Hepatocyte (in vitro differentiated cells): ENCODE measurements around the gene NRN1L. TPM values are rescaled to one million over a fixed set of nuclear protein-coding genes. Genes with fewer than 3 reads are reported as not detected.
"Not testable (repeated sequence)": the region's sequence is repeated elsewhere in the genome, so short reads cannot be mapped to it uniquely, and the experiment has no call there.

Experiments
- DNase-seq: peaks from one replicate; pipeline ENCODE4 v3.0.0-alpha.2; 2016; ENCODE audit warnings: low spot score
- H2AFZ ChIP-seq: fragments of 200-600 bp; sonication (generic); 2 replicates; pipeline ENCODE4 v1.6.0; 2016; ENCODE audit warnings: antibody characterized with exemption, mild to moderate bottlenecking
- H3K27ac ChIP-seq: fragments of 200-600 bp; sonication (generic); 2 replicates; pipeline ENCODE4 v1.5.1; 2016; ENCODE audit warnings: mild to moderate bottlenecking
- H3K27me3 ChIP-seq: fragments of 200-600 bp; sonication (generic); 2 replicates; pipeline ENCODE4 v1.6.1; 2016
- H3K36me3 ChIP-seq: fragments of 200-600 bp; sonication (generic); replicated peaks from 2 replicates; pipeline ENCODE4 v1.5.1; 2016; ENCODE audit warnings: low read depth; ENCODE audit not compliant: insufficient read depth
- H3K4me1 ChIP-seq: fragments of 200-600 bp; sonication (generic); 2 replicates; pipeline ENCODE4 v1.5.1; 2016; ENCODE audit warnings: mild to moderate bottlenecking, moderate library complexity; ENCODE audit not compliant: insufficient read depth
- H3K4me2 ChIP-seq: fragments of 200-600 bp; sonication (generic); 2 replicates; pipeline ENCODE4 v1.6.0; 2016
- H3K4me3 ChIP-seq: fragments of 200-600 bp; sonication (generic); 2 replicates; pipeline ENCODE4 v1.5.1; 2016; ENCODE audit warnings: mild to moderate bottlenecking
- H3K79me2 ChIP-seq: fragments of 200-600 bp; sonication (generic); 2 replicates; pipeline ENCODE4 v1.6.0; 2017; ENCODE audit warnings: mild to moderate bottlenecking
- H3K9me2 ChIP-seq: fragments of 200-600 bp; sonication (generic); replicated peaks from 2 replicates; pipeline ENCODE4 v1.6.0; 2017; ENCODE audit warnings: mild to moderate bottlenecking; ENCODE audit not compliant: insufficient read depth
- H3K9me3 ChIP-seq: fragments of 200-600 bp; sonication (generic); 2 replicates; pipeline ENCODE4 v1.5.1; 2016; ENCODE audit warnings: low read depth, mild to moderate bottlenecking
- H4K20me1 ChIP-seq: fragments of 200-600 bp; sonication (generic); 2 replicates; pipeline ENCODE4 v1.6.0; 2016; ENCODE audit warnings: mild to moderate bottlenecking; ENCODE audit not compliant: insufficient read depth, poor library complexity, severe bottlenecking
- EZH2 ChIP-seq: fragments of 200-600 bp; sonication (generic); IDR thresholded peaks from 2 replicates; pipeline ENCODE4 v1.6.1; 2016; ENCODE audit warnings: antibody characterized with exemption, mild to moderate bottlenecking, borderline replicate concordance
- EZH2phosphoT487 ChIP-seq: fragments of 200-600 bp; sonication (generic); IDR thresholded peaks from one replicate; pipeline ENCODE4 v1.6.1; 2018; ENCODE audit warnings: antibody characterized with exemption, mild to moderate bottlenecking, low read depth, moderate library complexity; ENCODE audit not compliant: unreplicated experiment, severe bottlenecking
- WGBS: methylation state at CpG from one replicate; pipeline ENCODE4 v1.1.6; 2016; ENCODE audit warnings: low lambda C conversion rate; ENCODE audit errors: missing lambda C conversion rate; 5-methylcytosine and 5-hydroxymethylcytosine counted together
- polyA plus RNA-seq: library from polyadenylated mRNA; unstranded; fragments of >200 nt; fragmentation: Nextera tagmentation; extraction: Ambion mirVana; gene quantifications from 2 replicates; pipeline ENCODE4 v1.2.1, GENCODE V29; 2016
- total RNA-seq: library from RNA; depleted of rRNA; stranded (reverse); fragments of >200 nt; gene quantifications from 2 replicates; pipeline ENCODE4 v1.2.3, GENCODE V29; 2014
- TF ChIP-seq, protein P1 (sequence below): fragments of 200-600 bp; sonication (generic); IDR thresholded peaks from 2 replicates; pipeline ENCODE4 v1.5.1; 2016; ENCODE audit warnings: antibody characterized with exemption, mild to moderate bottlenecking; ENCODE audit not compliant: poor library complexity

The NRN1L gene
- total RNA-seq (0.73 TPM in 1 of 2 replicates, not detected in the other), polyA plus RNA-seq (1.6 TPM in 1 of 2 replicates, not detected in the other)

DNA sequence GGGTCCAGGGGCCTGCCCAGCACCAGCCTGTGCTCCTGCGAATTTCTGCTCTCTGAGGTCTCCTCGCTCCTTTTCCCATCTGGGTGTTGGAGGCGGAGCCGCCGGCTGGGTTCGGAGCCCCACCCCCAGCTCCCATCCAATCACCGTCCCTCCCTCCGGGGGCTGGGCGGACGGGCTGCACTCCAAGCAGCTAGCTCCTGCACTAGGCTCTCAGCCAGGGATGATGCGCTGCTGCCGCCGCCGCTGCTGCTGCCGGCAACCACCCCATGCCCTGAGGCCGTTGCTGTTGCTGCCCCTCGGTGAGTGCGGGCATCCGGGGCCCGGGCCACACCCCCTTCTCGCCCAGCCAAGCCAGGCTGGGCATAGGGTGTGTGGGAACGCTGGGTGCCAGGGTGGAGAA, at the start of gene NRN1L:
NRN1L (plus strand) TSS at position 202 of the 400 bp plus-strand sequence; CDS start at position 221, 19 bp downstream.
- TF ChIP-seq EZH2phosphoT487 (no peak), EZH2 (no peak)
- TF ChIP-seq, protein P1, sequence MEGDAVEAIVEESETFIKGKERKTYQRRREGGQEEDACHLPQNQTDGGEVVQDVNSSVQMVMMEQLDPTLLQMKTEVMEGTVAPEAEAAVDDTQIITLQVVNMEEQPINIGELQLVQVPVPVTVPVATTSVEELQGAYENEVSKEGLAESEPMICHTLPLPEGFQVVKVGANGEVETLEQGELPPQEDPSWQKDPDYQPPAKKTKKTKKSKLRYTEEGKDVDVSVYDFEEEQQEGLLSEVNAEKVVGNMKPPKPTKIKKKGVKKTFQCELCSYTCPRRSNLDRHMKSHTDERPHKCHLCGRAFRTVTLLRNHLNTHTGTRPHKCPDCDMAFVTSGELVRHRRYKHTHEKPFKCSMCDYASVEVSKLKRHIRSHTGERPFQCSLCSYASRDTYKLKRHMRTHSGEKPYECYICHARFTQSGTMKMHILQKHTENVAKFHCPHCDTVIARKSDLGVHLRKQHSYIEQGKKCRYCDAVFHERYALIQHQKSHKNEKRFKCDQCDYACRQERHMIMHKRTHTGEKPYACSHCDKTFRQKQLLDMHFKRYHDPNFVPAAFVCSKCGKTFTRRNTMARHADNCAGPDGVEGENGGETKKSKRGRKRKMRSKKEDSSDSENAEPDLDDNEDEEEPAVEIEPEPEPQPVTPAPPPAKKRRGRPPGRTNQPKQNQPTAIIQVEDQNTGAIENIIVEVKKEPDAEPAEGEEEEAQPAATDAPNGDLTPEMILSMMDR = no peak
- H3K9me3 ChIP-seq = no peaks in the 10 kb centered on the region
- peaks cover 3% of the 10 kb centered on the region for H3K4me1 ChIP-seq
- no peak within 1 kb of the TSS for H3K4me3 ChIP-seq
- H3K9me2 ChIP-seq = no peaks in the 10 kb centered on the region
- H2AFZ ChIP-seq = no peak within 1 kb of the TSS
- no peak within 1 kb of the TSS for H3K27ac ChIP-seq
- peak; percentile 83 for DNase-seq
- H3K4me2 ChIP-seq = no peak within 1 kb of the TSS
- 39% methylated on average over 14 of the region's 22 CpGs for WGBS
- no peaks in the 10 kb centered on the region for H3K79me2 ChIP-seq
- H3K36me3 ChIP-seq = no peaks in the 10 kb centered on the region
- no peaks in the 10 kb centered on the region for H4K20me1 ChIP-seq
- H3K27me3 ChIP-seq = no peaks in the 10 kb centered on the region

DNA sequence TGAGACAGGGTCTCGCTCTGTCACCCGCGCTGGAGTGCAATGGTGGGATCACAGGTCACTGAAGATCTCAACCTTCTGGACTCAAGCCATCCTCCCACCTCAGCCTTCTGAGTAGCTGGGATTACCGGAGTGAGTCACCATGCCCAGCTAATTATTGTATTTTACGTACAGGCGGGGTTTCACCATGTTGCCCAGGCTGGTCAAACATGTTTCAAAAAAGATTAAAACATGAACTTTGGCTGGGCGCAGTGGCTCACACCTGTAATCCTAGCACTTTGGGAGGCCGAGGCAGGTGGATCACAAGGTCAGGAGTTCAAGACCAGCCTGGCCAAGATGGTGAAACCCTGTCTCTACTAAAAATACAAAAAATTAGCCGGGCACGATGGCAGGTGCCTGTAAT, 47.5 kb upstream of the NRN1L start:
- not testable (repeated sequence) for H3K9me2 ChIP-seq, H3K9me3 ChIP-seq, H3K27ac ChIP-seq, H4K20me1 ChIP-seq, H3K4me1 ChIP-seq, H3K4me3 ChIP-seq, H3K36me3 ChIP-seq, H2AFZ ChIP-seq, H3K27me3 ChIP-seq, DNase-seq, H3K4me2 ChIP-seq
- WGBS = 88% methylated on average over 10 of the region's 10 CpGs
- peaks cover 14% of the 10 kb centered on the region for H3K79me2 ChIP-seq

DNA sequence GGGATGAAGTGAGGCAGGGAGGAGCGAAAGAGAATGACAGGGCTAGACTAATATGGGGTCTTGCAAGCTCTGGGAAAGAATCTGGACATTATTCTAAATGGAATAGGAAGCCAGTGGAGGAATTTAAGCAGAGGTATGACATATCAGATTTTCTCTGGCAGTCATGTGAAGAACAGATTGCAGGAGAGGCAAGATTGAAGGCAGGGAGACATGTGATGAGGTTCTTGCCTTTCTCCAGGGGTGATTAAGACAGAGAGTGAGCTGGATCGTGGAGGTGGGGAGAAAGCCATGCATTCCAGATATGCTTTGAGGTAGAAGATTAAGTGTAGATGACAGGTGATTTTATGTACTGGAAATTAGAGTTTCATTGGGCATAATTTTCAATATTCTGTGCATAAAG, 46.9 kb upstream of the NRN1L start:
- Histone ChIP-seq H4K20me1 (no peaks in the 10 kb centered on the region), H3K9me3 (no peaks in the 10 kb centered on the region), H3K36me3 (no peaks in the 10 kb centered on the region), H3K27ac (no peak overlapping the region), H3K27me3 (no peaks in the 10 kb centered on the region), H3K9me2 (no peaks in the 10 kb centered on the region), H3K4me3 (no peak overlapping the region), H2AFZ (no peak overlapping the region), H3K4me1 (peaks cover 4% of the 10 kb centered on the region), H3K79me2 (peaks cover 8% of the 10 kb centered on the region), H3K4me2 (no peak overlapping the region)
- DNase-seq = no peak
- WGBS = 87% methylated on average over 2 of the region's 2 CpGs
- TF ChIP-seq, protein P1 = no peak
- TF ChIP-seq EZH2phosphoT487 = no peak
- TF ChIP-seq EZH2 = no peak

DNA sequence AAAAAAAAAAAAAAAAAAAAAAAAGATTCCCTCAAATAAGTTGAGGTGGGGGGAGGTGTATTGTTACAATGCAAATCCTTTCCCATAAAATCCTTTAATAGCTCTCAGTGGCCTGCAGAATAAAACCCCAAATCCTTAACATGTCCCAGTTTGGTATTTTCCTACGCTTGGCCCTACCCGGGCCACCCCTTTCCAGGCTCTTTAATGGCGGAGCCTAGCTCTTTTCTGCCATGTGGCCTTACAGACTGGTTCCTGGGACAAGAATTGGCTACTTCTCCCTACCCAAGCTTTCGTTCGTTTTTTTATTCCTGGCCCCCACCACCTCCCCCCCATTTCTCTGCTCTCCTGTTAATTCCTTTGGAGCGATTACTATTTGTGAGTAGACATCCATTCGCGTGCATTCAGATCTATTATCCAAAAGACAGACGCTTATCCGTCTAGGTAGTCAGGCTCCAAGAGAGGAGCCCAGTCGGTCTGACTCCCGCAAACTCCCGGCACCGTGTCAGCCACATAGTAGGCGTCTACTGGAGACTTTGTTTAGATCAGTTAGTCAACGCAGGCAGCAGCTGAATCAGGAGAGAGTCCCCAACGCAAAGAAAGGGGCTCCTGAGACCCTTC, 43.4 kb upstream of the NRN1L start:
- Histone ChIP-seq H3K27ac (peak overlapping the region; percentile 99), H4K20me1 (peaks cover 9% of the 10 kb centered on the region), H2AFZ (peak overlapping the region; percentile 90), H3K36me3 (no peaks in the 10 kb centered on the region), H3K4me3 (no peak overlapping the region), H3K27me3 (no peaks in the 10 kb centered on the region), H3K4me1 (peaks cover 30% of the 10 kb centered on the region), H3K9me3 (no peaks in the 10 kb centered on the region), H3K9me2 (no peaks in the 10 kb centered on the region), H3K4me2 (peak overlapping the region; percentile 70), H3K79me2 (peaks cover 35% of the 10 kb centered on the region)
- DNase-seq = no peak
- 56% methylated on average over 17 of the region's 17 CpGs for WGBS
- TF ChIP-seq EZH2 (no peak), EZH2phosphoT487 (no peak)
- TF ChIP-seq, protein P1 = no peak
